Karpas-422 (cell line): Measurements from ENCODE around the gene GPR39. TPM values are rescaled to one million over a fixed set of nuclear protein-coding genes. Genes with fewer than 3 reads are reported as not detected.
"Not testable (repeated sequence)": the region's sequence is repeated elsewhere in the genome, so short reads cannot be mapped to it uniquely, and the experiment has no call there.

Source experiments
- DNase-seq: peaks from one replicate; pipeline ENCODE4 v3.0.0-alpha.2; 2015
- H2AFZ ChIP-seq: fragments of 200-600 bp; sonication (generic); 2 replicates; pipeline ENCODE4 v1.6.1; 2014; ENCODE audit warnings: antibody characterized with exemption, low read length, mixed read lengths
- H3K27ac ChIP-seq: fragments of 200-600 bp; sonication (generic); 2 replicates; pipeline ENCODE4 v1.5.1; 2014; ENCODE audit warnings: mild to moderate bottlenecking, low read length, moderate library complexity
- H3K27me3 ChIP-seq: fragments of 200-600 bp; sonication (generic); 2 replicates; pipeline ENCODE4 v1.6.1; 2014; ENCODE audit warnings: low read length, mixed read lengths
- H3K36me3 ChIP-seq: fragments of 200-600 bp; sonication (generic); 2 replicates; pipeline ENCODE4 v1.6.1; 2014; ENCODE audit warnings: low read length, mixed read lengths; ENCODE audit not compliant: insufficient read depth
- H3K4me1 ChIP-seq: fragments of 200-600 bp; sonication (generic); 2 replicates; pipeline ENCODE4 v1.6.1; 2014; ENCODE audit warnings: mild to moderate bottlenecking, low read length, mixed read lengths
- H3K4me2 ChIP-seq: fragments of 200-600 bp; sonication (generic); 2 replicates; pipeline ENCODE4 v1.6.1; 2014; ENCODE audit warnings: low read length, low read depth, mild to moderate bottlenecking; ENCODE audit not compliant: poor library complexity, severe bottlenecking
- H3K4me3 ChIP-seq: fragments of 200-600 bp; sonication (generic); 2 replicates; pipeline ENCODE4 v1.5.1; 2014; ENCODE audit warnings: mild to moderate bottlenecking, antibody characterized with exemption, low read length, mixed read lengths
- H3K79me2 ChIP-seq: fragments of 200-600 bp; sonication (generic); 2 replicates; pipeline ENCODE4 v1.6.1; 2014; ENCODE audit warnings: mild to moderate bottlenecking, low read length, mixed read lengths
- H3K9ac ChIP-seq: fragments of 200-600 bp; sonication (generic); 2 replicates; pipeline ENCODE4 v1.6.0; 2014; ENCODE audit warnings: low read length
- H3K9me2 ChIP-seq: fragments of 200-600 bp; sonication (generic), shearing (Covaris generic); replicated peaks from 2 replicates; pipeline ENCODE4 v1.6.0; 2014; ENCODE audit warnings: mild to moderate bottlenecking, low read length, moderate library complexity; ENCODE audit not compliant: insufficient read depth
- H3K9me3 ChIP-seq: fragments of 300-700, 200-600 bp; sonication (generic); 2 replicates; pipeline ENCODE4 v1.6.1; 2014; ENCODE audit warnings: low read length, mixed read lengths
- H4K20me1 ChIP-seq: fragments of 200-600 bp; sonication (generic); 2 replicates; pipeline ENCODE4 v1.6.1; 2014; ENCODE audit warnings: mild to moderate bottlenecking, antibody characterized with exemption, low read length, low read depth; ENCODE audit not compliant: insufficient read depth
- total RNA-seq: library from RNA; depleted of rRNA; stranded (reverse); fragments of >200 nt; shearing (Covaris generic); gene quantifications from 2 replicates; pipeline ENCODE4 v1.2.3, GENCODE V29; 2014; ENCODE audit warnings: low replicate concordance

GPR39 gene
- total RNA-seq, 1 experiment from 2014 or later = 0.34 TPM

DNA sequence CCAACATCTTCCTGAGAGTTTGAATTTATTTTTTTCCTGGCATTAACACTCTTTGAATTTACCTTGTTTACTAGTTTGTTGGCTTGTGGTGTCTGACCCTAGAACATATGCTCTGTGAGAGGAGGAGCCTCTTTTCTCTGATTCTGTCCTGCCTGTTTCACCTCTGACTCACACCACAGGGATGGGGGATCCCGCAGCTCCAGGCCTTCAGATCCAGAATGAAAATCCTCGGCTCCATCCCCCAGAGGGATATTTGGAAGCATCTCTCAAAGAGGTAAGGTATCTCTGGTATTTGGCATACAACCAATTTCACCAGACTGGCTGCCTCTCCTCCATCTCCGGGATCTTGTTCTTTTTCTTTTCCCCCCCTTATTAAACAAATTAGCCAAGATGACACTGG lies 104.7 kb downstream of the GPR39 start:
- H2AFZ ChIP-seq = no peak overlapping the region
- no peaks in the 10 kb centered on the region for H3K9me2 ChIP-seq
- H3K27ac ChIP-seq = no peak overlapping the region
- H3K9ac ChIP-seq = no peak overlapping the region
- no peaks in the 10 kb centered on the region for H4K20me1 ChIP-seq
- no peaks in the 10 kb centered on the region for H3K36me3 ChIP-seq
- DNase-seq = no peak
- no peak overlapping the region for H3K4me3 ChIP-seq
- no peaks in the 10 kb centered on the region for H3K27me3 ChIP-seq
- H3K9me3 ChIP-seq = no peaks in the 10 kb centered on the region
- no peaks in the 10 kb centered on the region for H3K79me2 ChIP-seq
- no peak overlapping the region for H3K4me2 ChIP-seq
- no peaks in the 10 kb centered on the region for H3K4me1 ChIP-seq

DNA sequence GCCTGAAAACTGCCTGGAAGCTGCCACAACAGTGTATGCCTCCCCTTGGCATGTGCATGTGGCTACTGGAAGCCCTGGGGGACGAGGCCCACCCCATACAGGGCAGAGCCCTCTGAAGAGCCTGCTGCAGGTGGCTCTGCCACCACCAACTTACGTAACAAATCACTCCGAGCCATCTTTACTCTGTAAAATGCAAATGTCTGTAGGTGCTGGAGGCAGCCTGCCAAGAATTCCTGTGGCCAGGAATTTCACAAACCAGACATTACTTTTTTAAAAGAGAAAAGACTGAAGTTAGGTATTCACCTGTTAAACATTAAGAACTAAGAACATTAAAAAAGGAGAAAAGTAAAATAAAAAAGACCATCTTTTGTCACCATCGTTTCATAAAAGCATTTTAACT lies 106.3 kb downstream of the GPR39 start:
- no peak overlapping the region for H3K9ac ChIP-seq
- no peak overlapping the region for H3K4me2 ChIP-seq
- H4K20me1 ChIP-seq = no peaks in the 10 kb centered on the region
- H3K27me3 ChIP-seq = no peaks in the 10 kb centered on the region
- H3K4me1 ChIP-seq = no peaks in the 10 kb centered on the region
- DNase-seq = no peak
- no peak overlapping the region for H3K27ac ChIP-seq
- no peaks in the 10 kb centered on the region for H3K9me2 ChIP-seq
- no peak overlapping the region for H2AFZ ChIP-seq
- H3K79me2 ChIP-seq = no peaks in the 10 kb centered on the region
- H3K36me3 ChIP-seq = no peaks in the 10 kb centered on the region
- H3K9me3 ChIP-seq = no peaks in the 10 kb centered on the region
- no peak overlapping the region for H3K4me3 ChIP-seq

GRCh38 chr2:132537061-132537460 lies 120.5 kb downstream of the GPR39 start:
- not testable (repeated sequence) for H4K20me1 ChIP-seq, DNase-seq

DNA sequence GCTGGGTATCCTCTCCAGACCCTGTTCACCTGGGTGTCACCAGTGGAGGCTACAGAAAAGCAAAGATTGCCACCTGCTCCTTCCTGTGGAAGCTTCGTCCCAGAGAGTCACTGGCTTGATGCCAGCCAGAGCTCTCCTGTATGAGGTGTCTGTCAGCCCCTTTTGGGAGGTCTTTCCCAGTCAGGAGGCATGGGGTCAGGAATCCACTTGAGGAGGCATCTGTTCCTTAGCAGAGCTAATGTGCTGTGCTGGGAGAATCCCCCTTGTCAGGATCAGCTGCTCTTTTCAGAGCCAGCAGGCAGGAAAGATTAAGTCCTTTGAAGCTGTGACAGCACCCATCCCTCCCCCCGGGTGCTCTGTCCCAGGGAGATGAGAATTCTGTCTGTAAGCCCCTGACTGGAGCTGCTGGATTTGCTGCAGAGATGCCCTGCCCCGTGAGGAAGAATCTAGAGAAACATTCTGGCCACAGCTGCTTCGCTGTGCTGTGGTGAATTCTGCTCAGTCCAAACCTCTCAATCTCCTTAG lies 121.8 kb downstream of the GPR39 start:
- H3K9me3 ChIP-seq = no peaks in the 10 kb centered on the region
- peaks cover 8% of the 10 kb centered on the region for H3K4me1 ChIP-seq
- no peak overlapping the region for H2AFZ ChIP-seq
- no peaks in the 10 kb centered on the region for H3K9me2 ChIP-seq
- H3K9ac ChIP-seq = no peak overlapping the region
- no peak overlapping the region for H3K27ac ChIP-seq
- DNase-seq = no peak
- H3K27me3 ChIP-seq = no peaks in the 10 kb centered on the region
- H3K4me3 ChIP-seq = no peak overlapping the region
- no peaks in the 10 kb centered on the region for H4K20me1 ChIP-seq
- H3K79me2 ChIP-seq = no peaks in the 10 kb centered on the region
- no peak overlapping the region for H3K4me2 ChIP-seq
- H3K36me3 ChIP-seq = no peaks in the 10 kb centered on the region

More at GRCh38 chr2:132537061-132537460, 120.5 kb downstream of the GPR39 start:
- not testable (repeated sequence) for H2AFZ ChIP-seq, H3K36me3 ChIP-seq, H3K9ac ChIP-seq, H3K27me3 ChIP-seq, H3K4me2 ChIP-seq, H3K79me2 ChIP-seq, H3K27ac ChIP-seq, H3K9me2 ChIP-seq, H3K9me3 ChIP-seq, H3K4me1 ChIP-seq, H3K4me3 ChIP-seq

- H3K9ac ChIP-seq = no peak overlapping the region
- H4K20me1 ChIP-seq = no peaks in the 10 kb centered on the region
- H3K9me3 ChIP-seq = 0 out of 2 replicates have a peak, but pooled peaks cover 4% of the 10 kb centered on the region
- no peak overlapping the region for H3K4me2 ChIP-seq
- H3K4me1 ChIP-seq = peaks cover 16% of the 10 kb centered on the region
- no peak for DNase-seq
- H3K9me2 ChIP-seq = no peaks in the 10 kb centered on the region
- H2AFZ ChIP-seq = no peak overlapping the region
- H3K4me3 ChIP-seq = no peak overlapping the region
- no peak overlapping the region for H3K27ac ChIP-seq
- no peaks in the 10 kb centered on the region for H3K79me2 ChIP-seq
- no peaks in the 10 kb centered on the region for H3K27me3 ChIP-seq
- no peaks in the 10 kb centered on the region; the same call in 1 of the 2 replicates for H3K36me3 ChIP-seq
These were observed 123.6 kb downstream of the GPR39 start for GRCh38 chr2:132540166-132540565.

DNA sequence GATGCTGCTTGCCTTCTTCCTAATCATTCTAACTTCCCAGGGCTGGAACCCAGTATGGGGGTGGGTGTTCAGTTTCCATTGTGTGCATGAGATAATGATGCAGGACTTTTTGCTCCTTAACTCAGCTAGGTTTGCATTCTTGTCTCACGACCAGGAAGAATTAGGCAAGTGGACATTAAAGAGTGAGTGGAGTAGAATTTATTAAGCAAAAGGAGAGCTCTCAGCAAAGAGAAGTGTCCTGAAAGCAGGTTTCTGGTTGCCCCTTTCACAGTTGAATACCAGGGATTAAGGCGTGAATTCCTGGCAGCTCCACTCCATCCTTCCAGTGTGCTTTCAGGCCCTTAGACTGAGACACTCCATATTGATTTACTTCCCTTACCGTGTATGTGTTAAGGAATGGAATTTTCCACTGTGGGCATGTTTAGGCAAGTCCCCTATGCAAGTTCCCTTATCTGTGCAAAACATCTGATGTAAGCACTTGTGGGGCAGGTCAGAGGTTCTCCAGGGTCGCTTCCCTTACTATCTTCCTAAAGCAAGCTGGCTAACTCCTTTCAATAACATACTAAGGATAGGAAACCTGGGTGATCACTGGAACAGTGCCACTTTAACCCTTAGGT lies 126.5 kb downstream of the GPR39 start:
- no peak overlapping the region for H3K4me3 ChIP-seq
- no peaks in the 10 kb centered on the region for H4K20me1 ChIP-seq
- no peaks in the 10 kb centered on the region for H3K9me2 ChIP-seq
- H2AFZ ChIP-seq = no peak overlapping the region
- no peak overlapping the region for H3K9ac ChIP-seq
- 0 out of 2 replicates have a peak, but pooled peaks cover 4% of the 10 kb centered on the region for H3K9me3 ChIP-seq
- no peak for DNase-seq
- H3K4me2 ChIP-seq = no peak overlapping the region
- no peak overlapping the region for H3K27ac ChIP-seq
- H3K4me1 ChIP-seq = peaks cover 25% of the 10 kb centered on the region
- no peaks in the 10 kb centered on the region; the same call in 1 of the 2 replicates for H3K36me3 ChIP-seq
- no peaks in the 10 kb centered on the region for H3K79me2 ChIP-seq
- H3K27me3 ChIP-seq = no peaks in the 10 kb centered on the region

DNA sequence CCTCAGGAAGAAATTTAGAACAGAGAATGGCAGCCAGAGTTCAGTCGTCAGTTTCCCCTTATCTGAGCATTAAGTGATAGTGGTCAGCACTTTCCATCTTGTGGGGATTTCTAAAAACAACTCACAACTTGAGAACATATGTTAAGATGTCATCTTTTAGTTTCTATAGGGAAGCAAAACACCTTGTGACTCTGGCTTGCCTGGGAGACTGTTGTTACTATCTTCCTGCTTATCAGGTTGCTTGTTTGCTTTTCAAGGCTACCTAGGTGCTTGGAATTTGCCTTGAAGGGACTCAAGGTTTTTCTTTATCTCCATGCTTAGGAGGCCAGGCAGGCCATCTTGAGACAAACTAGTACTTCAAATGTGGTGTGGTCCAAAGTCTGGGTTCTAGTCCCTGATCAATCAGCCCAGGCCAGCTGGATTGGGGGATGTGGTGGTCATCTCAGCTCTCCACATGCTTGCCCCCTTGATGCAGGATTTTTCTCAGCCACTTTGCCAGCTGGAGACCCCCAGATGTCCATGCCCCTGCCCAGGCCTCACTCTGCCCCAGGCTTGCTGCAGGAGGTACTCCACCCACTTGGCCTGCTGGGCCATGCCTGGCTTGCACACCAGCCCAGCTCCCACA lies 127.5 kb downstream of the GPR39 start:
- no peak for DNase-seq
- H3K36me3 ChIP-seq = no peaks in the 10 kb centered on the region; the same call in 1 of the 2 replicates

DNA sequence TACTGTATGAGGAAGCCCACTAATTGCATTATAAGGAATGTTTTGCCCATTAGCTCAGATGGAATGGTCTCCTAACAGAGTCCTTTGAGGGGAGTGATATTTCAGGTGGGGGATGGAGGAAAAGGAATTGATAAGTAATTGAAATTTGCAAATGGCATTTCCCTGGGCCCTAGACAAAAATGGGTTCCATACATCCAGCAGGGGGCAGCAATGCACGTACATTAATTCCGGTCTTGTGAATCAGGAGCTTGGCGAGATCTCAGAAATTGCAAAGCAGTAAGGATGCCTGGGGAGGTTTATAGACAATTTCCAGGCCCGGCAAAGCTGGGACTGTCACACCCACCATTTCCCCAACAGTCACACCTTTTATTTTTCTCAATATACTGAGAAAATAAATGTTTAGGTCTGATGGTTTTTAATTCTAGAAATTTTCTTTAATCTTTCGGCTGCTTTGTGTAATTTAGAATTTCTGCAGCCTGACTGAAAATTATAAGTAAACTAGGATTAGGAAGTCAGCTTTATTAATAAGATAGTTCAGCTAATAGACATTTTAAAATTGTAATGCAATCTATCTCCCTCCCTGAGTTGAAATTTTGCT lies 130.6 kb downstream of the GPR39 start:
- peaks cover 18% of the 10 kb centered on the region for H3K4me1 ChIP-seq
- no peaks in the 10 kb centered on the region for H3K79me2 ChIP-seq
- no peaks in the 10 kb centered on the region for H3K9me2 ChIP-seq
- no peak overlapping the region for H3K4me2 ChIP-seq
- H3K27ac ChIP-seq = no peak overlapping the region
- H3K36me3 ChIP-seq = no peaks in the 10 kb centered on the region; the same call in 1 of the 2 replicates
- DNase-seq = peak; percentile 93
- H2AFZ ChIP-seq = no peak overlapping the region
- 0 out of 2 replicates have a peak, but pooled peaks cover 4% of the 10 kb centered on the region for H3K9me3 ChIP-seq
- no peaks in the 10 kb centered on the region for H4K20me1 ChIP-seq
- no peak overlapping the region for H3K4me3 ChIP-seq
- 0 out of 2 replicates have a peak, but pooled peaks cover 2% of the 10 kb centered on the region for H3K27me3 ChIP-seq
- H3K9ac ChIP-seq = no peak overlapping the region

More for the DNA sequence above, 127.5 kb downstream of the GPR39 start:
- no peaks in the 10 kb centered on the region for H4K20me1 ChIP-seq
- H3K27me3 ChIP-seq = 0 out of 2 replicates have a peak, but pooled peaks cover 2% of the 10 kb centered on the region
- no peak overlapping the region for H2AFZ ChIP-seq
- peaks cover 25% of the 10 kb centered on the region for H3K4me1 ChIP-seq
- H3K27ac ChIP-seq = no peak overlapping the region
- H3K9me2 ChIP-seq = no peaks in the 10 kb centered on the region
- no peak overlapping the region for H3K4me3 ChIP-seq
- H3K9me3 ChIP-seq = 0 out of 2 replicates have a peak, but pooled peaks cover 4% of the 10 kb centered on the region
- no peaks in the 10 kb centered on the region for H3K79me2 ChIP-seq
- H3K4me2 ChIP-seq = no peak overlapping the region
- no peak overlapping the region for H3K9ac ChIP-seq
